ENCODE results near the gene CYSLTR2.

The CYSLTR2 gene

DNA sequence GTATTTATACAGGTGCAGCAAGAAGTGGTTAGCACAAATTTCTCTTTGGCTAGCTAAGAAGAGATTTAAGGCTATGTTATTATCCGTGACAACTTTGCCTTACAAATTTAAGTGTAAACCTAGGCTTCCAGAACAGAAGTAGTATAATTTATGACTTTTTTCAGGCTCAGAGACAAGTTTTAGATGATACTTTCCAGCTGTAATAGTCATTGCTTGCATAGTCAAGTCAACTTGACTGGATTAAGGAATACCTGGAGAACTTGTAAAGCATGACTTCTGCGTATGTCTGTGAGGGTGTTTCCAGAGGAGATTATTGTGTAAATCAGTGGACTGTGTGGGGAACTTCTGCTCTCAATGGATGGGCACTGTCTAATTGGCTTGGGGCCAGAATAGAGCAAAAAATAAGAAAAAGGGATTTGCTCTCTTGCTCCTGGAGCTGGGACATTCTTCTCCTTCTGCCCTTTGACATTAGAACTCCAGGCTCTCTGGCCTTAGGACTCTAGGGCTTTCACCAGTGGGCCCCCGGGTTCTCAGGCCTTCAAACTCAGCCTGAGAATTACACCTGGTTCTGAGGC lies 33.0 kb downstream of the CYSLTR2 start:
- H3K36me3 ChIP-seq (ENCODE audit: insufficient read depth, low read length), result no peaks in the 10 kb centered on the region
- no peaks in the 10 kb centered on the region for H3K9me2 ChIP-seq (ENCODE audit: low read depth, low read length)
- no peak overlapping the region for H3K4me3 ChIP-seq (ENCODE audit: low read depth, low read length, poor library complexity, severe bottlenecking)
- no peaks in the 10 kb centered on the region for H3K27me3 ChIP-seq (ENCODE audit: insufficient read depth, low read length)
- no peak overlapping the region for H2AFZ ChIP-seq (ENCODE audit: low read length)
- H3K79me2 ChIP-seq (ENCODE audit: insufficient read depth, low read length), result no peaks in the 10 kb centered on the region
- H3K9ac ChIP-seq (ENCODE audit: low read length), result no peak overlapping the region
- no peak overlapping the region for H3K4me2 ChIP-seq (ENCODE audit: low read length)
- TF ChIP-seq, protein P1, sequence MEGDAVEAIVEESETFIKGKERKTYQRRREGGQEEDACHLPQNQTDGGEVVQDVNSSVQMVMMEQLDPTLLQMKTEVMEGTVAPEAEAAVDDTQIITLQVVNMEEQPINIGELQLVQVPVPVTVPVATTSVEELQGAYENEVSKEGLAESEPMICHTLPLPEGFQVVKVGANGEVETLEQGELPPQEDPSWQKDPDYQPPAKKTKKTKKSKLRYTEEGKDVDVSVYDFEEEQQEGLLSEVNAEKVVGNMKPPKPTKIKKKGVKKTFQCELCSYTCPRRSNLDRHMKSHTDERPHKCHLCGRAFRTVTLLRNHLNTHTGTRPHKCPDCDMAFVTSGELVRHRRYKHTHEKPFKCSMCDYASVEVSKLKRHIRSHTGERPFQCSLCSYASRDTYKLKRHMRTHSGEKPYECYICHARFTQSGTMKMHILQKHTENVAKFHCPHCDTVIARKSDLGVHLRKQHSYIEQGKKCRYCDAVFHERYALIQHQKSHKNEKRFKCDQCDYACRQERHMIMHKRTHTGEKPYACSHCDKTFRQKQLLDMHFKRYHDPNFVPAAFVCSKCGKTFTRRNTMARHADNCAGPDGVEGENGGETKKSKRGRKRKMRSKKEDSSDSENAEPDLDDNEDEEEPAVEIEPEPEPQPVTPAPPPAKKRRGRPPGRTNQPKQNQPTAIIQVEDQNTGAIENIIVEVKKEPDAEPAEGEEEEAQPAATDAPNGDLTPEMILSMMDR (IDR thresholded peaks at IDR 0.05; ENCODE audit: low read length), result no peak
- TF ChIP-seq EZH2 (IDR thresholded peaks at IDR 0.05; ENCODE audit: borderline replicate concordance, low read length), result no peak
- no peaks in the 10 kb centered on the region for H3K9me3 ChIP-seq (ENCODE audit: low read length)
- H3K4me1 ChIP-seq (ENCODE audit: insufficient read depth, low read length, severe bottlenecking), result no peaks in the 10 kb centered on the region
- H3K27ac ChIP-seq (ENCODE audit: low read depth, low read length, poor library complexity, severe bottlenecking), result no peak overlapping the region
- H4K20me1 ChIP-seq (ENCODE audit: insufficient read depth, low read length), result no peaks in the 10 kb centered on the region
- H3F3A ChIP-seq (ENCODE audit: insufficient read depth, low read length), result no peaks in the 10 kb centered on the region

GRCh38 chr13:48687249-48687648 lies 33.5 kb downstream of the CYSLTR2 start:
- TF ChIP-seq EZH2 (IDR thresholded peaks at IDR 0.05; ENCODE audit: borderline replicate concordance, low read length), result no peak
- TF ChIP-seq, protein P1 (IDR thresholded peaks at IDR 0.05; ENCODE audit: low read length), result no peak
- no peaks in the 10 kb centered on the region for H3K9me2 ChIP-seq (ENCODE audit: low read depth, low read length)
- no peak overlapping the region for H3K4me3 ChIP-seq (ENCODE audit: low read depth, low read length, poor library complexity, severe bottlenecking)
- no peaks in the 10 kb centered on the region for H3K79me2 ChIP-seq (ENCODE audit: insufficient read depth, low read length)
- no peak overlapping the region for H2AFZ ChIP-seq (ENCODE audit: low read length)
- no peak overlapping the region for H3K4me2 ChIP-seq (ENCODE audit: low read length)
- no peaks in the 10 kb centered on the region for H3K27me3 ChIP-seq (ENCODE audit: insufficient read depth, low read length)
- H3K4me1 ChIP-seq (ENCODE audit: insufficient read depth, low read length, severe bottlenecking), result no peaks in the 10 kb centered on the region
- H3K9me3 ChIP-seq (ENCODE audit: low read length), result no peaks in the 10 kb centered on the region
- no peaks in the 10 kb centered on the region for H3F3A ChIP-seq (ENCODE audit: insufficient read depth, low read length)
- no peaks in the 10 kb centered on the region for H4K20me1 ChIP-seq (ENCODE audit: insufficient read depth, low read length)
- H3K36me3 ChIP-seq (ENCODE audit: insufficient read depth, low read length), result no peaks in the 10 kb centered on the region
- no peak overlapping the region for H3K9ac ChIP-seq (ENCODE audit: low read length)
- no peak overlapping the region for H3K27ac ChIP-seq (ENCODE audit: low read depth, low read length, poor library complexity, severe bottlenecking)

GRCh38 chr13:48693998-48694397 lies 40.3 kb downstream of the CYSLTR2 start:
- Histone ChIP-seq H3K9me2 (ENCODE audit: low read depth, low read length) (no peaks in the 10 kb centered on the region), H3K9me3 (ENCODE audit: low read length) (no peaks in the 10 kb centered on the region), H3K36me3 (ENCODE audit: insufficient read depth, low read length) (no peaks in the 10 kb centered on the region), H3K9ac (ENCODE audit: low read length) (no peak overlapping the region), H3K27me3 (ENCODE audit: insufficient read depth, low read length) (no peaks in the 10 kb centered on the region), H3K4me3 (ENCODE audit: low read depth, low read length, poor library complexity, severe bottlenecking) (no peak overlapping the region), H3F3A (ENCODE audit: insufficient read depth, low read length) (no peaks in the 10 kb centered on the region), H3K4me2 (ENCODE audit: low read length) (no peak overlapping the region), H4K20me1 (ENCODE audit: insufficient read depth, low read length) (no peaks in the 10 kb centered on the region), H3K4me1 (ENCODE audit: insufficient read depth, low read length, severe bottlenecking) (no peaks in the 10 kb centered on the region), H3K27ac (ENCODE audit: low read depth, low read length, poor library complexity, severe bottlenecking) (no peak overlapping the region), H2AFZ (ENCODE audit: low read length) (no peak overlapping the region), H3K79me2 (ENCODE audit: insufficient read depth, low read length) (no peaks in the 10 kb centered on the region)
- TF ChIP-seq, protein P1 (IDR thresholded peaks at IDR 0.05; ENCODE audit: low read length), result no peak
- TF ChIP-seq EZH2 (IDR thresholded peaks at IDR 0.05; ENCODE audit: borderline replicate concordance, low read length), result no peak
